ENCODE data around the gene LYRM4. TPM values are rescaled to one million over a fixed set of nuclear protein-coding genes. Genes with fewer than 3 reads are reported as not detected.

The LYRM4 gene
- polyA plus RNA-seq, 1 donor from 2014 or later: 29.3 TPM

- Histone ChIP-seq H2AFZ (ENCODE audit: low read depth, low read length) (no peak overlapping the region), H3K79me2 (replicated peaks; ENCODE audit: insufficient read depth, low read length) (no peaks in the 10 kb centered on the region), H3K4me2 (ENCODE audit: low read length) (no peak overlapping the region), H3K27me3 (ENCODE audit: insufficient read depth, low read depth, low read length) (no peaks in the 10 kb centered on the region), H3K9me2 (ENCODE audit: insufficient read depth, low read length) (no peaks in the 10 kb centered on the region), H3K9me3 (ENCODE audit: low read length) (no peaks in the 10 kb centered on the region), H3K4me3 (ENCODE audit: low read length) (no peak overlapping the region), H3F3A (ENCODE audit: insufficient read depth, low read length, poor library complexity, severe bottlenecking) (no peaks in the 10 kb centered on the region), H3K27ac (ENCODE audit: low read length) (no peak overlapping the region), H4K20me1 (ENCODE audit: insufficient read depth) (no peaks in the 10 kb centered on the region), H3K9ac (ENCODE audit: low read length) (no peak overlapping the region), H3K36me3 (ENCODE audit: insufficient read depth, low read length) (no peaks in the 10 kb centered on the region)
- TF ChIP-seq RAD21 (conservative IDR thresholded peaks at IDR 0.05) (no peak), SMC3 (conservative IDR thresholded peaks at IDR 0.05; ENCODE audit: poor library complexity) (no peak), TAF1 (IDR thresholded peaks at IDR 0.05; ENCODE audit: low read depth) (no peak), MXI1 (conservative IDR thresholded peaks at IDR 0.05; ENCODE audit: poor library complexity, severe bottlenecking) (no peak), POLR2AphosphoS5 (IDR thresholded peaks at IDR 0.05) (no peak), CTCF (IDR thresholded peaks at IDR 0.05; ENCODE audit: poor library complexity, severe bottlenecking) (no peak), REST (IDR thresholded peaks at IDR 0.05; ENCODE audit: borderline replicate concordance) (no peak), EP300 (conservative IDR thresholded peaks at IDR 0.05; ENCODE audit: poor library complexity, severe bottlenecking) (no peak), EZH2 (IDR thresholded peaks at IDR 0.05; ENCODE audit: borderline replicate concordance, insufficient read depth, low read length, poor library complexity, severe bottlenecking) (no peak)
Observed at GRCh38 chr6:5059036-5059896, 201.5 kb downstream of the LYRM4 start.

Small RNA genes lying within 50 kb of the gene (small RNA-seq; reads per million reads assigned to genes)
- gene MIR3691: 0.16 to 7.2 (median 6.5) reads per million in 3 experiments

Other genes starting within 250 kb of the LYRM4 start
- not detected in 2 replicates for gene PPP1R3G, start 175.6 kb downstream of the LYRM4 start, polyA plus RNA-seq
- 11.9 and 17.5 TPM in 2 replicates for gene FARS2, start 563 bp upstream of the LYRM4 start, polyA plus RNA-seq

Data from neural cell (in vitro differentiated cells).